SH-SY5Y (cell line): ENCODE results near the gene DMRTC2.

ENCODE experiments used
- GATA2 ChIP-seq: IDR thresholded peaks from 2 replicates; pipeline ENCODE4 v1.6.1; 2011; ENCODE audit warnings: mild to moderate bottlenecking, low read depth, low read length
- GATA3 ChIP-seq: IDR thresholded peaks from 2 replicates; pipeline ENCODE4 v1.6.1; 2011; ENCODE audit warnings: low read depth, mild to moderate bottlenecking, low read length, moderate library complexity

DNA sequence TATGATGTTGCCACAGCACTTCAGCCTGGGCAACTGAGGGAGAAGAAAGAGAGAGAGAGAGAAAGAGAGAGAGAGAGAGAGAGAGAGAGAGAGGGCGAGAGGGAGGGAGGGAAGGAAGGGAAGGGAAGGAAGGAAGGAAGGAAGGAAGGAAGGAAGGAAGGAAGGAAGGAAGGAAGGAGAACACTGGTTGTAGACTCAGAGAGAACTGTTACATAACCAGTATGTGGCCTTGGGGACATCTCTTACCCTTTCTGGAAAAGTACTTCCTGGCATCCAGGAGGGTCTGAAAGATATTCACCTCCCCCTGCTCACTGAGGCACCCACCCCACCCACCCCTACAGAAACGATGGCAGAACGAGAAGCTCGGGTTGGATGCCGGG lies 35.5 kb downstream of the DMRTC2 start:
- TF ChIP-seq GATA3: no peak
- no peak for TF ChIP-seq GATA2
